Muscle of back (tissue), 11 donors: ENCODE data around the gene BRAT1. TPM values are rescaled to one million over a fixed set of nuclear protein-coding genes. Genes with fewer than 3 reads are reported as not detected.

Experiments used
- DNase-seq, 3 donors: peaks; one replicate each; pipeline versions ENCODE4 v3.0.0 to v3.0.0-alpha.2; 2013
- polyA plus RNA-seq, 10 donors: library from polyadenylated mRNA; unstranded; fragments of 120-200 nt; gene quantifications; one replicate each; pipeline ENCODE4 v1.2.1, GENCODE V29; 2013; ENCODE audit not compliant: insufficient read length in 10 of 10

The BRAT1 gene
- polyA plus RNA-seq, 10 donors: 12.4 to 21.0 (median 18.5) TPM

DNA sequence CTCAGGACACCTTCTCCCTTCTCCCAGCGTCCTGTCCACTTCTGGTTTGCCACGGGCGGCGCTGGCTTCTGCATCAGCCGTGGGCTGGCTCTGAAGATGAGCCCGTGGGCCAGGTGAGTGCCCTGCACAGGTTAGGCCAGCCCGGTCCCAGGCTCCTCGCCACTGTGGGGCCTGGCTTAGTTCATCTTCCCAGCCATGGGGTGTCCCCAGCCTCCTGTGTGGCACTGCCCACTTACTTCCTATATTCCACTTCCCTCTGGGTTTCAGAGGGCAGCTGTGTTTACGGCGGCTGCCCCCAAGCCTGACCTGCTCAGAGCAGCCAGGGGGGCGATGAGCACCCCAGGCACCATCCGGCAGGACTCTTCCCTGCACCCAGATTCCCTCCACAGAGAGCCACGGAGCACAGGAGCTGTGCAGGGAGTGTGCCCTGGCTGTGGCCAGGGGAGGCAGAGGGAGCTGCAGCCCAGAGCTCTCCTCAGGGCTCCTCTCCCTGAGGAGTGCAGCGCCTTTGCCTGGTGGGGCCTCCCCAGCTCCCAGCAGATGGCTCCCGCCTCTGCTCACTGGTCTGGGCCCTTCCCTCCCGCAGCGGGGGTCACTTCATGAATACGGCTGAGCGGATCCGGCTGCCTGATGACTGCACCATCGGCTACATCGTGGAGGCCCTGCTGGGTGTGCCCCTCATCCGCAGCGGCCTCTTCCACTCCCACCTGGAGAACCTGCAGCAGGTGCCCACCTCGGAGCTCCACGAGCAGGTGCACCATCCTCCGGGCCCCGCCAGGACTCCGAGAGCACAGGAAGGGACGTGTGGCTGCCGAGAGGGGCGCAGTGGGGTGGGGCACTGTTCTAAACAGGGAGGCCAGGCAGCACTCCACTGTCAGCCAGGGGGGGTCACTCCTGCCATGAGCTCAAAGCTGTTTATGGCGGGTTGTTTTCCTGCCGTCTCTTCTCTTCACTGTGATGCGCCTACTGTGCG is 29.4 kb downstream of the BRAT1 start:
- DNase-seq: no peak

DNA sequence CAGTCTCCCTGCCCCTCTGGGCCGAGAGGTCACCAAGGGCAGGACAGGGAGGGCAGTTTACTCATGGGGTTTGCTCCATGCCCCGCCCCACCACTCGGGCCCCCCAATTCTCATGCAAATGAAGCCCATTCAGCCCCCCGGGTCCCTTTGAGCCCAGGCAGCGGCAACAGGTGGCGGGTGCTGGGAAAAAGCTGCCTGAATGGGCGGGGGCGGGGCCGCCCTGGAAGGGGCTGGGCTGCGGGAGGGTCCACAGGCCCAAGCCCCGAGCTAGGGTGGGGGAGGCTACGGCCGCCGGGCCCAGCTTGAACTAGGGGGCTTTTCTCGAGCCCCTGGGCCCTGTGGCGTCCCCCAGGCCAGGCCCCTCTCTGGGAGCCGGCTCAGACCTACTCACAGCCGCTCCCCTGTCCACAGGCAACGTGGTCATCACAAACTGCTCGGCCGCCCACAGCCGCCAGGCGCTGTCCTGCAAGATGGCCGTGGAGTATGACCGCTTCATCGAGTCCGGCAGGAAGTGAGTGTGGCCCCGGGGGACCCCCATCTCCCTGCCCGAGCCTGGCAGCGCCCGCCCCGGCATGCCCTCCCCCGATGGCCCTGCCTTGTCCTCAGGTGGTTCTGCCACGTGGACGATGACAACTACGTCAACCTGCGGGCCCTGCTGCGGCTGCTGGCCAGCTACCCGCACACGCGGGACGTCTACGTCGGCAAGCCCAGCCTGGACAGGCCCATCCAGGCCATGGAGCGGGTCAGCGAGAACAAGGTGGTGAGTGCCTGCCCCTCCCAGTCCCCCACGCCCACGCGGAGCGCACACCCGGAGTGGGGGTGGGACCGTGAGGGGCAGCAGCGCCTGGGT is 30.3 kb downstream of the BRAT1 start:
- DNase-seq: no peak

DNA sequence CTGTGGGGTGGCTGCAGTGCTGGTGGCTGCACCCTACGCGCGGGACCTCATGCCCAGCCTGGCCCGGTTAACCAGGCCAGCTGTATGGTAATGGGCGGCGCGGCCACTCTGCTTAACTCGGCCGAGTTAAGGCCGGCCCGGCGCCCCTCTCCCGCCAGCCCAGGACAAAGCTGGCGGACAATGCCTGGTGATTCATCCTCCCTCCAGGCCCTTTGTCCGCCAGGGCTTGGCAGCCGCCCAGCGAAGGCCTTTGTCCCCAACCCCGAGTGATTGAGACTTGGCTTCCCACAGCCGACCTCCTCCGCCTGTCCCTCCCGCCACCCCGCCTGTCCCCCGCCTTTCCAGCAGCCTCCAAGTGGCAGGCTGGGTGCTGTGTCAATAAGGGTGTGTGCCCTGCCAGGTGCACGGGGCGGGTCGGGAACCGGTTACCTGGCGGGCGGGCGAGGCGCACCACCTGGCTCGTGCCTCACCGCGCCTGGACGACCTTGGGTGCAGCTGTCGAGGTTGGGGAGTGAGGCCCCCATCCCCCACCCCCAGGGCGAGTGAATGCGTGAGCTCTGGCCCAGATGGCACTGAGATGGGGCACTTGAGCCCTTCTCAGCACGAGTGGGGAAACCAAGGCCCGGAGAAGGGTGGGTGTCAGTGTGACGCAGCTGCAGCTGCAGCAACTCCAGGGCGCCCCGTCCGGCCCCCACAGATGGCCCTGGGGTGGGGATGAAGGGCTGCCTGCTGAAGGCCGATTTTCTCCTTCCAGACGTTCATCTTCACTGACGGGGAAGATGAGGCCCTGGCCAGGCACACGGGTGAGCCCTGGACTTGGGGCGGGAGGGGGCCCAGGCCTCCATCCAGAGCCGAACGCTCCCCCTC is 31.1 kb downstream of the BRAT1 start:
- DNase-seq: peak in 2 of 3 donors; percentile 72 to 78

DNA sequence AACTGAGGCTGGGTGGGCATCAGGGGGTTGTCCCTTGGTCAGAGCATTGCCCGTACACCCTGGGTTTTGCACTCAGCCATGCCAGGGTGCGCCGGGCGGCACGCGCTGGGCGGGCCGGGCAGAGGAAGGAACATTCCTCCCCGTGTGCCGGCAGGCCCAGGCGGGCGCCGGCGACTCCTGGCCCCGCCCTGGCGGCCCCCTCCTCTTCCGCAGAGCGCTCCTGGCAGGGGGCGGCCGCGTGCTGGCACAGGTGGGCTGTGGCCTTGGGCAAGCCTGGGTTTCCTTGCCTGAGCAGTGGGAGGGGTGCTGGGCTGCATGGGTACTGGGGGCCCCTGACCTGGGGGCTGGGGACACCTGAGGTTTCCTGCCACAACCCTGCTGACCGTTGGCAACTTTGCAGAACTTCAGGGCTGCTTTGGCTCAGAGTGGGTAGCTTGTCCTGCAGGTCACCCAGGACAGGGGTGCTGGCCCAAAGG is 31.8 kb downstream of the BRAT1 start:
- DNase-seq: peak in 1 of 3 donors; percentile 54

DNA sequence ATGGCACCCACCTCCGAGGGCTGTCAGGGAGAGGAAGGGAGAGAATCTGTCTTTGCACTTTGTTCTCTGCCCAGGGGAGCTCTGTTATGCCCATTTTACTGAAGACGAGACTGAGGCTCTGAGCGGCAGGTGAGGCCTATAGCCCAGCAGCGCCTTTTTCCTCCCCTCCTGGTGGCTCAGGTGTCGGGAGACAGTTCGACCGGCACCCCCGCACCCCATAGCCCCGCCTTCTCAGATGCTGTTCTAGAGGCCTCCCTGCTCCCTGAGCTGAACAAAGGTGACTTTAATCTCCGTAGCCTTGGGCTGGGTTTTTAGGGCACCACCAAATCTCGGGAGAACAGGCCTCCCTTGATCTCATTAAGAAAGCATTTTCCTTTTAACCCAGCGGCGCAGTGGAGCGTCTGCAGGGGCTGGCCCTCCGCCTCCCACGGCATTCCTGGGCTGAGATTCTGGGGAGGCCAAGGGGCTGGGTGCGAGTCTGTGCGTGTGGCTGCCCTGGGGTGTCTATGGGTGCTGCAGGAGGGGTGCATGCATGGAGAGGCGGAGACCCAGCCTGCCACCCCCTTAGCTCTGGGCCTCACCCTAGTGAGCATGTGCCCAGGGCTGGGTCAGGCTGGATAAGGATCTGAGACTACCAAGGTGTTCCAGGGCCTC is 32.4 kb downstream of the BRAT1 start:
- DNase-seq: no peak

DNA sequence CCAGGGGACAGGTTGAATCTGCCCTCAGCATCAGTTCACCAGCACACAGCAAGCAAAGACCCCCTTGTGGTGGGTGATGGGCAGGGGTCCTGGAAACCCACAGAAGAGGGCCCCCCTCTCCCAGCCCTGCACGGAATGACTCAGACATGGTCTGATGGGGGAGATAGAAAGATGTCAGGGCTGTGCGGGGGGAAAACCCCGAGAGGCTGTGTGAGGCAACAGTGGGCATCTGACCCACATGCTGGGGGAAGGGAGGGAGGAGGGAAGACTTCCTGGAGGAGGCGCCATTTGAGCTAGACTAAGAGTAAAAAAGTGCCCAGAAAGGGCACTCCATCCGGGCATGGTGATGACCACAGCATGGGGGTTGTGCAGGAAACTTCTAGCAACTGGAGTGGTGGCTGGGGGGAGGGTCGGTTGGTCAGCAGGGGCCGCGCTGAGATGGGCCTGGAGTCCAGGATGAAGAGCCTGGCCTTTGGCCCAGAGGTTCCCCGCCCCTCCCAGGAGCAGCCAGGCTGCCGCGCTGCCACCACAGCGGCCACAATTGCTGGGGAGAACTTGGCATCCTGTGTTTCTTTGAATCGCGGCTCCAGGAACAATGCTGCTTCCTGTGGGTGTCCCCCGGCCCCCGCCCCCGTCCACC is 33.3 kb downstream of the BRAT1 start:
- DNase-seq: no peak

DNA sequence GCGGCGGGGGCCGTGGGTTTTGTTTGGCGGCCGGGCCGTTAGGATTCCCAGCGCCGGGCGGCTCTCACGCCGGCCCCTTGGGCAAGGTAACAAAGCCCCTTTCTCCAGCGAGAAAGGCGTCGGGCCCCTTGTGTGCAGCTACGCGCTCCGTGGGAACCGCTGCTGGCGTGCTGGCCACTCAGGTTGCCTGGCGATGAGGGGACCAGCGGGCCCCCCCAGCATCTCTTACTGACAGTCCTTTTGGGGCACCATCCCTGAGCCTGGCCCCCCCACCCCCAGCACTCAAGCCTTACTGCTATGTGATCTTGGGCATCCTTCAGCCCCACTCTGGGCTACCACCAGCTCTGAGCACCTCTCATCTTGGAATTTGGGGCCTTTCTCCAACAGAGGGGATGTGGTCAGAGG is 34.0 kb downstream of the BRAT1 start:
- no peak for DNase-seq

DNA sequence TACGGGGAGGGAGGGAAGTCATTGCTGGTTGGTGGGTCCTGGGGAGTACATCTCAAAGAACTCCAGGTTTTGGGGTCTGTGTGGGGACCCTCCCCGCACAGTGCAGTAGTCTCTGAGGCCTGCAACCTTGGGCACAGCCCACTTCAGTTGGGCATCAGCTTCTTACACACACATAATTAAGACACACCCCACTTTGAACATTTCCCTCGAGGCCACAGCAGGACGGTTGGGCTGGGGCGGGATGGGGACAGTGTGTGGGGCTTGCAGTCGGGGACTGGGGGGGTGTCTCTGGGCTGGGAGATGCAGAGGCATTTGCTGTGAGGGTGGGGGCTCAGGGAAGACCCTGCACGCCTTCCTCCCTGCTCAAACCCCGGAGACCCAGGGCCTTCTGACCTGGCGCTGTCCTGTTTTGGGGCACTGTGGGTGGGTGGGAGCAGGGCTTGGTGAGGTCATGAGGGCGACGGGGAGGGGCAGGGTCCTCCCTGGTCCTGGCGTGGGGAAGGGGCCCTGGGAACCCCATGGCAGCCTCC is 34.5 kb downstream of the BRAT1 start:
- DNase-seq: no peak

DNA sequence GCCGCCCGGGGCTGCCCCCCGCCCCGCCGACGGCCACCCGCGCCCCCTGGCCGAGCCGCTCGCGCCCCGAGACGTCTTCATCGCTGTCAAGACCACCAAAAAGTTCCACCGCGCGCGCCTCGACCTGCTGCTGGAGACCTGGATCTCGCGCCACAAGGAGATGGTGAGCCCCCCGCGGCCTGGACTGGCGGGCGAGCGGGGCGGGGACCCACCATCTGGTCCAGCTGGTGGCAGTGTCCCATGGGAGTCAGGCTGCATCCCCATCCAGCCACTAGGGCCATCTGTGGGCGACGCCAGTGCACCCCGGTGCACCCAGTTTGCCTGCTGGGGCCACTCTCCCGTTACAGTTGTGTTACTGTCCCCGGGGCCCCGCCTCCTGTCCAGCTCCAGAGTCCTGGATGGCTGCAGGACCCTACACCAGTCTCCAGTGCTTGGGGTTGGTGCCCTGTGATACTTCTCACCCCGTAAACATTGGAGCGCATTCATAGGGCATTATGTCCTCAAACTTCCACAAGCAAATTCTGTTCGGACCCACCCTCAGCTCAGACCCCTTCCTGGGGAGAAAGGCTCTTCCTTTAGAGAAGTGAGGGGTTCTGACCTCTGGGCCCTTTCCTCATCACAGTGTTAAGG is 35.1 kb downstream of the BRAT1 start:
- peak in 1 of 3 donors; percentile 68 for DNase-seq

DNA sequence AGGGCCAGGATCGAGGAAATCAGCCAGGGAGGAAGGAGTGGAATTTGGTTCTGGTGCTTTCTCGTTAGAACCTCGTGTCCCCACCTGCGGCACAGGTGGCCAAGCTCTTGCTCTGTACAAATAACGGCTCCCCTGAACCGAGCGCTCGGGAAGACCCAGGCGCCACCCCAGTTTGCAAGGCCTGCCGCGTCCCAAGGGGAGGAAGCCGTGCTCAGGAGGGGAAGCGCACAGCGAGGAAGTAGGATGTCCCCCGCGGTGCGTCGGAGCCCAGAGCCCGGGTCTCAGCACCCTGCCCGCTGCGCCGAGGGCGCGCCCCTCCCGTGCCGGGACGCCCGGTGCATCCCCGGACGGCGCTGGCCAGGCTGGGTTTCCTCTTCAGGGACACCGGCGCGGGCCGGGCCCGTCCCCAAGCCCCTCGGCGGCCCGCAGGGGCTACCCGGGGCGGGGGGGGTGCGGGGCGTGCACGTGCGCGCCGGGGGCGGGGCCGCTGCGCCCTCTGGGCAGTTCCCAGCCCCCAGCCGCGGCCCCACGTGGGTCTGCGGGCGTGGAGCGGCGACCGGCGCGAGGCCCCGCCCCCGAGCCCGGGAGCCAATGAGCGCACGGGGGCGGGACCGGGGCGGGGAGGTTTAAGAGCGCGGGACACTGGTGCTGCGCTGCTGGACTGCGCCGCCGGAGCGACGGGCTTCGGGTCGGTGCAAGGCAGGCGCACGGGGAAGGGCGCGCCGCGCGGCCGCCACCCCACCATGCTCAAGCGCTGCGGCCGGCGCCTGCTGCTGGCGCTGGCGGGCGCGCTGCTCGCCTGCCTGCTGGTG is 36.0 kb downstream of the BRAT1 start, which contains the start of gene LFNG:
TSS of gene LFNG (plus strand) at position 656 of the 812 bp plus-strand sequence. CDS start at position 744, 88 bp downstream.
- DNase-seq: peak; percentile 91 to 96 (median 93)

DNA sequence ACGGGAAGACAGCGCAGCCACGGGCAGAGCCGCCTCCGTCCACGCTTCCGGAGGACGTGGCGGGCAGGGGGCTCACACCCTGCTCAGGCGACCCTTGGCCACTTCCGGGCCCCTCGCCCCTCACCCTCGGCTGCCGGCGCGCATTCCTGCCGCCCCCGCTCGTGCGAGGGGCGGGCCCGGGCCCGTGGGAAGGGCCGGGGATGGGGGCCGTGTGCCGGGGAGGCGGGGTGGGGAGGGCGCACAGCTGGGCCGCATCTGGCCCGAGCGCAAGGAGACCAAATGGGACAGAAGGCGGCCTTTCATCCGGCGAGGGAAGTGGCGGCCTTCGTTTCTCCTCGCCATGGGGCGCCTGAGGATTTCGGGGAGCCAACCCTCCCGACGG is 36.6 kb downstream of the BRAT1 start:
- no peak for DNase-seq

DNA sequence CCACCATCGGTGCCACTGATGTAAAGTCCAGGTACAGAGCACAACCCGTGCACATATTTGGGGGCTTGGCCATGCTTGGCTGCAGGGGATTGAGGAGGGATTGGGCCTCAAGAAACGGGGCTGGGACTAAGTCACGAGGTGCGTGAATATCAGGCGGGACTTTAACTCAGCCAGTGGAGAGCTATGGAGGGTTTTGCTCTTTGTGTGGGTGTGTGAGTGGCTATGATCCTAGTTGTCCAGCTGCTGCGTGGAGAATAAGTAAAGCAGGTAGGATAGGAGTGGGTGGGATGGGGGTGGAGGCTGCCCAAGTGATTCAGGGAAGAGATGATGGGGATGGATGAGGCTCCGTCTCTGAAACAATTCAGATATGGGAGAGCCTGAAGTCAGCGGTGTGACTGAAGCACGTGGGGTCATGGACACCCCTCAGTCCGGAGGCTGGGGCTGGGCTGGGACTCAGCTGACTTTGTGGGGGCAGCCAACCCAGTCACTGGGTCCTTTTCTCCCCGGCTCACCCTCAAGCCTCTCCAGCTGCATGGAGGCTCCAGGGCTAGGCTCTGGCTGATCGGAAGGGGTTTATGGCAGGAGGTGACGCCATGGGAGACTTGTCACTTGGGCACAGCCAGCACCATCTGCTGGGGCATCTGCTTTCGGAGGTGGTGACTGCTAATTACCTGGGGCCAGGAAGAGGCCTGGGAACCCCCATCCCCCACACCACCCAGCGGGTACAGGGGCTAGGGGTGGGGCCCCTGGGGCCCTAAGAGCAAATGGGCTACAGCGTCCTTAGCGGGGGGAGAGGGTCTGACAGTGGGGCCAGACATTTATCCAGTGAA is 37.4 kb downstream of the BRAT1 start:
- DNase-seq: peak in 2 of 3 donors; percentile 40 to 78

DNA sequence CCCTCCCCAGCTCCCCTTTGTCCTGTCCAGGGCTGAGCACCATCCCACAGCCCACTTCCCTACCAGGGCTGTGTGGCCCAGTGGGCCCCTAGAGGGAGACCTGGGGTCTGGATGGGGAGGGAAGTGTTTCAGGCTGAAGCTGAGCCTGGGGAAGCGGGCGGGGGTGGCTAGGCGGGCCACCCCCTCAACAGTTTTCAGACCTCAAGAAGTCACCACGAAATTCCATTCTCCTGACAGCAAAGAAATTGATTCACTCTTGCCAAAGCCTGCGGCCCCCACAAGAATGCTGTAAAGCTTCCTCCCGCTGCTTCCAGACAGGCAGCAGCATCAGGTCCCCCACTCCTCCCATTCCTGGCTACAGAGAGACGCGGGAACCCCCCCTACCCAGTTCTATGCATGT is 38.3 kb downstream of the BRAT1 start:
- peak in 2 of 3 donors; percentile 76 to 94 for DNase-seq

DNA sequence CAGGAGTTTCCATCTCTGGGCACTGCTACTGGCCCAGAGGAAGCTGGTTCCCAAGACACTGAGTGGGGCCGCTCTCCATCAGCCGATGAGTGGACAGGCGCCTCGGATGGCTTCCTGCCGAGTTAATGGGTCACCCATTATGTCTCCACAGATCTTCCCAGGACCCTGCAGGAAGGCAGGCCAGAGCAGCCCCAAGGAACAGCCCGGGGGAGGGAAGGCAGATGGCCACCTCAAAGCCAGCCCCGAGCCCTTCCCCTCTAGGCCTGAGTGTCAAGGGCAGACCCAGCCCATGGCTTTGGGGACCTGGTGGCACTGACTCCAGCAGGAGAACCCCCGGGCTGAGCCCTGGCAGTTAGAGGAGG is 39.1 kb downstream of the BRAT1 start:
- DNase-seq: no peak

DNA sequence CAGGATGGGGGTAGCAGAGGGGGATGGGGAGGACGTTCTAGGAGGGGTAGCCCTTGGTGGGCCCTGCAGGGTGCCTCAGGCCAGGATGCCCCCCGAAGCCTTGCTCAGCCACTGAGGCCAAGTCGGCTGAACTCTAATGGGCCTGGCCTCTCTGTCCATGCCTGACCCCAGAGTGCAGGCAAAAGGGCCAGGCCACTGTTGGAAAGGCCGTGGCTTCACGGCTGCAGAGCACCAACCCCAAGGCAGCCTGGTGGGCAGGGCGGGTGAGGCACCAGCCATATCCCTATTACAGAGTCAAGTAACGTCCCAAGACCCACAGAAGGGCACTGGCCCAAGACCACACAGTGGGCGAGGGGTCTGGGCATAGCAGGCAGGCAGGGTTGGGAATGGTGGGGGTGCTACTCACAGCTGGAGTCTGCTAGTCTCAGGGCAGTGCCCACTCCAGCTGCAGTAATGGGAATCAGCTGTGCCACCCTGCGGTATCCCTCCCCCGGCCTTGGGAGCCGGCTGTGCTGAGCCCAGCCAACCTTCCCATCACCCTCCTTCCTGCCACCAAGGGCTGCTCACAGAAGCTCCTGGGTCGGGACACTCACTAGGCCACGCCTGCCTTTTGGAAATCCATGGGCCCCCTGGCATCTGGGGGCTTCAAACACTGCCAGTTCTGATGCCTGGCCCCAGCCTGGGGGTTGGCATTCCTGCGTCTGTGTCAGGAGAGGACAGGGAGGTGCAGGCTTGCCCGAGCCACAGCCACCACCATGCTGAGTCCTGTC is 39.7 kb downstream of the BRAT1 start:
- peak in 1 of 3 donors; percentile 68 for DNase-seq

DNA sequence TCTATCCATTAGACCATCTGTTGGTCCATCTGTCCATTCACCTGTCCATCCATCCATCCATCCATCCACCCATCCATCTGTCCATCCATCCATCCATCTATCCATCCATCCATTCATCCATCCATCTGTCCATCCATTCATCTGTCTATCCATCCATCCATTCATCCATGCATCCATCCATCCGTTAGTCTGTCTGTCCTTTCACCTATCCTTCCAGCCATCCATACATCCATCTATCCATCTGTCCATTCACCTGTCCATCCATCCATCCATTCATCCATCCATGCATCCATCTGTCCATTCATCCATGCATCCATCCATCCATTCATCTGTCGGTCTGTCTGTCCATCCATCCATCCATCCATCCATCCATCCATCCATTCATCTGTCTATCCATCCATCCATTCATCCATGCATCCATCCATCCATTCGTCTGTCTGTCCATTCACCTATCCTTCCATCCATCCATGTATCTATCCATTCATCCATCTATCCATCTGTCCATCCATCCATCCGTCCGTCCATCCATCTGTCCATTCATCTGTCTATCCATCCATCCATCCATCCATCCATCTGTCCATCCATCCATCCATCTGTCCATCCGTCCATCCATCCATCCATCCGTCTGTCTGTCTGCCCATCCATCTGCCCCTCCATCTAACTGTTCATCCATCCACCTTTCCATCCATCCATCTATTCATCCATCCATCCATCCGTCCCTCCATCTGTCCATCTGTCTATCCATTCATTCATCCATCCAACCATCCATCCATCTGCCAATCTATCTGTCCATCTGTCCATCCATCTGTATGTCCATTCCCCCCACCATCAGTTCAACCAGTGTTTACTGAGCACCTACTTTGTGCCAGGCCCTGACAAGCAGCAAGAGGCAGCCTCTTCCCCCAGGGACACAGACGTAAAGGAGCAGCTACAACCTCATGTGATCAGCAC is 40.6 kb downstream of the BRAT1 start:
- no peak for DNase-seq
